Body of pancreas (tissue), 4 donors: Measurements from ENCODE around the gene CARF.

Experiments
- CTCF ChIP-seq, 7 experiments: fragments of 450-650 bp in 4 of 7; fragments of 200-600 bp in 3 of 7; sonication (generic) in 3 of 7; IDR thresholded peaks; one replicate each; pipeline ENCODE4 v1.5.1; 2016 to 2019; ENCODE audit warnings: antibody characterized with exemption in 7 of 7
- POLR2A ChIP-seq, 3 donors: fragments of 450-650 bp; IDR thresholded peaks; one replicate each; pipeline ENCODE4 v1.6.1; 2016; ENCODE audit warnings: antibody characterized with exemption in 3 of 3, mild to moderate bottlenecking in 2 of 3

GRCh38 chr2:202944816-202945215 lies 32.7 kb downstream of the CARF start:
- TF ChIP-seq POLR2A (IDR thresholded peaks at IDR 0.05) (no peak), CTCF (IDR thresholded peaks at IDR 0.05) (no peak)
